NT2/D1 (cell line): ENCODE results near the gene CCDC87.

Experiments used
- SUZ12 ChIP-seq: IDR thresholded peaks from 2 replicates; pipeline ENCODE4 v1.6.1; 2011; ENCODE audit not compliant: insufficient read length, insufficient read depth; ENCODE audit errors: extremely low read depth
- YY1 ChIP-seq: IDR thresholded peaks from 2 replicates; pipeline ENCODE4 v1.6.1; 2011; ENCODE audit not compliant: insufficient read length, insufficient read depth
- ZNF274 ChIP-seq: IDR thresholded peaks from 2 replicates; pipeline ENCODE4 v1.6.1; 2011; ENCODE audit warnings: mild to moderate bottlenecking, low read depth, low read length

DNA sequence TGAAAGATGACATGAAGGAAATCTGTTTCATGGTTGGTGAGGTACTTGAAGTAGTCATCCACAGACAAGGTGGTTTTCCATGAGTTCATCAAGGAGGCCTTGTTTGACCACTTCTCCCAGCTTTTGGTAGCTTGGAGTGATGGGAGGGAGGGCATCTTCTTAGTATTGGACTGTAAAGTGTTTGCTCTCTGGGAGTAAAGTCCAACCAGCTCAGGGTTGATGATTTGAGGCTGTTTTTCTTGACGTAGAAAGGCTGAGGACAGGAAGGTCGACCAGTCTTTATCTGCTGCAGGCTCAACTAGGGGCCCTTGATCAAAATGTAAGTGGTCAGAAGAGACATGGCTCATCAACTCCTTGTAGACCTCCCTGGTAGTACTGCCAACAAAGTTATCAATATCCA is 1.7 kb downstream of the CCDC87 start:
- TF ChIP-seq YY1 (no peak), ZNF274 (no peak), SUZ12 (no peak)
